ENCODE results near the gene NEAT1.

GRCh38 chr11:65445101-65445603, 22.6 kb downstream of the NEAT1 start:
- no peak for TF ChIP-seq CTCF (IDR thresholded peaks at IDR 0.05)
- TF ChIP-seq POLR2A (IDR thresholded peaks at IDR 0.05) = no peak
